Lung (tissue), 12 donors: ENCODE measurements around the gene C4A. TPM values are rescaled to one million over a fixed set of nuclear protein-coding genes. Genes with fewer than 3 reads are reported as not detected.

Source experiments
- ATAC-seq: fragments of 200-7000 bp; cut with Tn5 transposase; one replicate; pipeline ENCODE4 v1.9.1; 2020; ENCODE audit warnings: moderate number of reproducible peaks; ENCODE audit not compliant: insufficient read depth, low FRiP score
- DNase-seq, 3 donors: peaks; one replicate each; pipeline ENCODE4 v3.0.0-alpha.2; 2013 to 2017
- H3K27ac ChIP-seq, 2 donors: one replicate each; pipeline ENCODE4 v1.5.1; 2013; ENCODE audit warnings: mild to moderate bottlenecking in 2 of 2, moderate library complexity in 2 of 2, control low read depth in 1 of 2, inconsistent platforms in 1 of 2, low read depth in 1 of 2, low read length in 1 of 2
- H3K27me3 ChIP-seq, 3 donors: one replicate each; pipeline ENCODE4 v1.5.1; 2013; ENCODE audit warnings: low read length in 2 of 3; ENCODE audit not compliant: control insufficient read depth in 3 of 3, insufficient read depth in 3 of 3
- H3K36me3 ChIP-seq, 4 donors: one replicate each; pipeline ENCODE4 v1.5.1; 2013; ENCODE audit warnings: low read length in 4 of 4, mild to moderate bottlenecking in 1 of 4, moderate library complexity in 1 of 4; ENCODE audit not compliant: control insufficient read depth in 4 of 4, insufficient read depth in 4 of 4
- H3K4me1 ChIP-seq, 5 donors: one replicate each; pipeline ENCODE4 v1.5.1; 2013; ENCODE audit warnings: low read length in 5 of 5, mild to moderate bottlenecking in 2 of 5, moderate library complexity in 1 of 5; ENCODE audit not compliant: control insufficient read depth in 5 of 5, insufficient read depth in 5 of 5
- H3K4me3 ChIP-seq: one replicate; pipeline ENCODE4 v1.5.1; 2013; ENCODE audit warnings: mild to moderate bottlenecking, control low read depth, moderate library complexity
- H3K9ac ChIP-seq, 2 donors: one replicate each; pipeline ENCODE4 v1.5.1; 2013; ENCODE audit warnings: low read length in 2 of 2, control low read depth in 1 of 2; ENCODE audit not compliant: insufficient read depth in 1 of 2
- H3K9me3 ChIP-seq, 4 donors: one replicate each; pipeline ENCODE4 v1.5.1; 2013; ENCODE audit warnings: low read length in 3 of 4, mild to moderate bottlenecking in 1 of 4, moderate library complexity in 1 of 4; ENCODE audit not compliant: control insufficient read depth in 4 of 4, insufficient read depth in 3 of 4
- CTCF ChIP-seq: IDR thresholded peaks from 2 replicates; pipeline ENCODE4 v1.5.1; 2012; ENCODE audit warnings: mild to moderate bottlenecking; ENCODE audit errors: control extremely low read depth, extremely low read depth
- WGBS, 2 donors: extraction: QIAGEN DNeasy Blood & Tissue Kit; methylation state at CpG; one replicate each; pipeline ENCODE4 v1.1.7; 2013; 5-methylcytosine and 5-hydroxymethylcytosine counted together
- polyA plus RNA-seq, 2 donors: library from polyadenylated mRNA; stranded (reverse); fragments of 200-250 nt; gene quantifications; one replicate each; pipeline ENCODE4 v1.2.1, GENCODE V29; 2013
- total RNA-seq, 2 donors: library from RNA; depleted of rRNA in 1 of 2; stranded (reverse); fragments of >200 nt in 1 of 2; gene quantifications; one replicate each; pipeline ENCODE4 v1.2.1, GENCODE V29; 2014 to 2021
- donor health status: control.
- donor health status: control.
- donor health status: Bipolar disorder and iron deficiency.
- donor health status: healthy.
- donor health status: DM: yes; HTN: yes; CAD: no.

Gene C4A
- total and polyA plus RNA-seq, 4 donors, result 48.3 to 284 (median 133) TPM

GRCh38 chr6:31935823-31936222 is 46.0 kb upstream of the C4A start:
- Histone ChIP-seq H3K27me3 (no peaks in the 10 kb centered on the region), H3K36me3 (no peaks in the 10 kb centered on the region), H3K27ac (no peak overlapping the region), H3K9me3 (no peaks in the 10 kb centered on the region), H3K9ac (no peak overlapping the region), H3K4me1 (no peaks in the 10 kb centered on the region), H3K4me3 (no peak overlapping the region)
- 86 to 90% methylated on average over 9 of the region's 9 CpGs for WGBS, 2 donors
- ATAC-seq (no peak), DNase-seq (no peak)
- TF ChIP-seq CTCF, result no peak

GRCh38 chr6:31940256-31940664 is 41.6 kb upstream of the C4A start:
- peaks cover 0 to 2% (median 0%) of the 10 kb centered on the region in 4 donors for H3K36me3 ChIP-seq
- DNase-seq, result no peak
- TF ChIP-seq CTCF, result no peak

GRCh38 chr6:31943742-31944141 is 38.1 kb upstream of the C4A start:
- H3K36me3 ChIP-seq, result peaks cover 0 to 2% (median 0%) of the 10 kb centered on the region in 4 donors
- 81 to 89% methylated on average over 3 of the region's 3 CpGs for WGBS, 2 donors
- H3K9me3 ChIP-seq, result no peaks in the 10 kb centered on the region
- DNase-seq, result no peak
- no peak overlapping the region for H3K4me3 ChIP-seq
- peaks cover 0 to 11% (median 0%) of the 10 kb centered on the region in 5 donors for H3K4me1 ChIP-seq
- no peak for ATAC-seq
- no peak overlapping the region for H3K9ac ChIP-seq
- peaks cover 0 to 5% (median 0%) of the 10 kb centered on the region in 3 donors for H3K27me3 ChIP-seq
- no peak for TF ChIP-seq CTCF
- no peak overlapping the region for H3K27ac ChIP-seq

More at GRCh38 chr6:31940256-31940664, 41.6 kb upstream of the C4A start:
- WGBS, 2 donors, result 17 to 18% methylated on average over 6 of the region's 6 CpGs
- Histone ChIP-seq H3K27ac (no peak overlapping the region), H3K9ac (no peak overlapping the region), H3K9me3 (no peaks in the 10 kb centered on the region), H3K4me3 (no peak overlapping the region), H3K4me1 (peaks cover 0 to 2% (median 0%) of the 10 kb centered on the region in 5 donors), H3K27me3 (no peaks in the 10 kb centered on the region)
- ATAC-seq, result no peak

- Histone ChIP-seq H3K4me1 (peaks cover 0 to 14% (median 0%) of the 10 kb centered on the region in 5 donors), H3K27me3 (peaks cover 0 to 5% (median 0%) of the 10 kb centered on the region in 3 donors), H3K4me3 (no peak overlapping the region), H3K27ac (peak overlapping the region in 1 of 2 donors; percentile 89), H3K9me3 (no peaks in the 10 kb centered on the region), H3K9ac (no peak overlapping the region), H3K36me3 (peaks cover 0 to 2% (median 0%) of the 10 kb centered on the region in 4 donors)
- WGBS, 2 donors, result 76 to 85% methylated on average over 9 of the region's 9 CpGs
- no peak for DNase-seq
- no peak for TF ChIP-seq CTCF
- no peak for ATAC-seq
Measured at GRCh38 chr6:31945154-31945506, 36.7 kb upstream of the C4A start.
